Panc1 (cell line): Measurements from ENCODE around the gene KRTAP10-9. TPM values are rescaled to one million over a fixed set of nuclear protein-coding genes. Genes with fewer than 3 reads are reported as not detected.

ENCODE experiments used
- ATAC-seq: fragments of 200-7000 bp; cut with Tn5 transposase; 2 replicates; pipeline ENCODE4 v1.9.1; 2020; ENCODE audit warnings: mild to moderate bottlenecking, moderate library complexity
- BruUV-seq: library from RNA; stranded (reverse); fragments of 400-500 nt; replicated peaks from 2 replicates; lab custom pipeline; 2021; lab: Mats Ljungman, UMichigan
- CTCF ChIA-PET: fragments of 300-600 bp; sonication (Branson Sonifier 250); formaldehyde crosslinking; loops from one replicate; lab custom pipeline; 2022; ENCODE audit warnings: antibody characterized with exemption; lab: Charles Lee
- POLR2A ChIA-PET: fragments of 300-600 bp; sonication (Branson Sonifier 250); formaldehyde crosslinking; loops from one replicate; lab custom pipeline; 2022; ENCODE audit warnings: antibody characterized with exemption; lab: Charles Lee
- DNase-seq: peaks from one replicate; pipeline ENCODE4 v3.0.0-alpha.2; 2010; ENCODE audit warnings: low read depth, low spot score
- H3K27ac ChIP-seq: 2 replicates; pipeline ENCODE4 v1.5.1; 2011; ENCODE audit warnings: mild to moderate bottlenecking, low read length, inconsistent platforms
- H3K27me3 ChIP-seq: fragments of 200-500 bp; sonication (Bioruptor generic); 2 replicates; pipeline ENCODE4 v1.6.0; 2014; ENCODE audit warnings: low read length, inconsistent platforms; ENCODE audit not compliant: control insufficient read depth, insufficient read depth
- H3K36me3 ChIP-seq: fragments of 200-500 bp; sonication (Bioruptor generic); 2 replicates; pipeline ENCODE4 v1.5.1; 2014; ENCODE audit warnings: inconsistent platforms, mild to moderate bottlenecking, low read length, moderate library complexity; ENCODE audit not compliant: control insufficient read depth, insufficient read depth
- H3K4me1 ChIP-seq: 2 replicates; pipeline ENCODE4 v1.5.1; 2011; ENCODE audit warnings: inconsistent platforms, mild to moderate bottlenecking, low read length, moderate library complexity; ENCODE audit not compliant: control insufficient read depth, insufficient read depth
- H3K4me3 ChIP-seq, 2 experiments: 2 replicates each; pipeline ENCODE4 v1.5.1; 2011 to 2012; ENCODE audit warnings: low read depth in 2 of 2, low read length in 2 of 2, mild to moderate bottlenecking in 2 of 2, inconsistent platforms in 1 of 2, moderate library complexity in 1 of 2
- H3K9me3 ChIP-seq: fragments of 200-500 bp; sonication (Bioruptor generic); 2 replicates; pipeline ENCODE4 v1.5.1; 2014; ENCODE audit warnings: low read depth, mild to moderate bottlenecking, inconsistent platforms, low read length, moderate library complexity; ENCODE audit not compliant: control insufficient read depth, insufficient read depth
- CTCF ChIP-seq: fragments of 450-650 bp; IDR thresholded peaks from 2 replicates; pipeline ENCODE4 v1.5.1; 2017; ENCODE audit warnings: mild to moderate bottlenecking
- POLR2AphosphoS5 ChIP-seq: IDR thresholded peaks from 2 replicates; pipeline ENCODE4 v1.6.1; 2012; ENCODE audit warnings: mild to moderate bottlenecking, low read depth, low read length, moderate library complexity
- SIN3A ChIP-seq: IDR thresholded peaks from 2 replicates; pipeline ENCODE4 v1.6.1; 2012; ENCODE audit warnings: low read depth, mild to moderate bottlenecking, low read length, moderate library complexity, borderline replicate concordance; ENCODE audit not compliant: insufficient read depth
- TCF7L2 ChIP-seq: IDR thresholded peaks from 2 replicates; pipeline ENCODE4 v1.6.1; 2011; ENCODE audit warnings: mild to moderate bottlenecking, low read depth, low read length, inconsistent platforms
- in situ Hi-C: cut with HindIII; loops from 2 replicates; pipeline ENCODE4 v1.10.0; 2016; ENCODE audit warnings: low sequenced_read_pairs, low pct_unique_long_range_greater_than_20kb
- intact Hi-C: fragments of 100-400 bp; cut with micrococcal nuclease; formaldehyde crosslinking; loops from one replicate; pipeline ENCODE4 v1.10.0; 2022; ENCODE audit not compliant: unreplicated experiment
- total RNA-seq: library from RNA; stranded (reverse); gene quantifications from one replicate; pipeline ENCODE4 v1.2.1, GENCODE V29; 2021; ENCODE audit not compliant: unreplicated experiment
- TF ChIP-seq, protein P1 (sequence below), 2 experiments: IDR thresholded peaks; 2 replicates each; pipeline ENCODE4 v1.6.1; 2011 to 2012; ENCODE audit warnings: low read depth in 2 of 2, control low read depth in 1 of 2, low read length in 1 of 2, mild to moderate bottlenecking in 1 of 2, moderate library complexity in 1 of 2; ENCODE audit not compliant: insufficient read depth in 1 of 2

The KRTAP10-9 gene
- total RNA-seq, 1 experiment from 2014 or later, result not detected

GRCh38 chr21:44649521-44650100, 22.7 kb downstream of the KRTAP10-9 start:
- POLR2A ChIA-PET, result no interaction called here
- BruUV-seq, result no TSS peak
- no peak overlapping the region for H3K27ac ChIP-seq
- H3K9me3 ChIP-seq, result no peaks in the 10 kb centered on the region
- H3K4me3 ChIP-seq, result no peak overlapping the region
- TF ChIP-seq SIN3A (no peak), TCF7L2 (no peak), CTCF (no peak), POLR2AphosphoS5 (no peak)
- TF ChIP-seq, protein P1, sequence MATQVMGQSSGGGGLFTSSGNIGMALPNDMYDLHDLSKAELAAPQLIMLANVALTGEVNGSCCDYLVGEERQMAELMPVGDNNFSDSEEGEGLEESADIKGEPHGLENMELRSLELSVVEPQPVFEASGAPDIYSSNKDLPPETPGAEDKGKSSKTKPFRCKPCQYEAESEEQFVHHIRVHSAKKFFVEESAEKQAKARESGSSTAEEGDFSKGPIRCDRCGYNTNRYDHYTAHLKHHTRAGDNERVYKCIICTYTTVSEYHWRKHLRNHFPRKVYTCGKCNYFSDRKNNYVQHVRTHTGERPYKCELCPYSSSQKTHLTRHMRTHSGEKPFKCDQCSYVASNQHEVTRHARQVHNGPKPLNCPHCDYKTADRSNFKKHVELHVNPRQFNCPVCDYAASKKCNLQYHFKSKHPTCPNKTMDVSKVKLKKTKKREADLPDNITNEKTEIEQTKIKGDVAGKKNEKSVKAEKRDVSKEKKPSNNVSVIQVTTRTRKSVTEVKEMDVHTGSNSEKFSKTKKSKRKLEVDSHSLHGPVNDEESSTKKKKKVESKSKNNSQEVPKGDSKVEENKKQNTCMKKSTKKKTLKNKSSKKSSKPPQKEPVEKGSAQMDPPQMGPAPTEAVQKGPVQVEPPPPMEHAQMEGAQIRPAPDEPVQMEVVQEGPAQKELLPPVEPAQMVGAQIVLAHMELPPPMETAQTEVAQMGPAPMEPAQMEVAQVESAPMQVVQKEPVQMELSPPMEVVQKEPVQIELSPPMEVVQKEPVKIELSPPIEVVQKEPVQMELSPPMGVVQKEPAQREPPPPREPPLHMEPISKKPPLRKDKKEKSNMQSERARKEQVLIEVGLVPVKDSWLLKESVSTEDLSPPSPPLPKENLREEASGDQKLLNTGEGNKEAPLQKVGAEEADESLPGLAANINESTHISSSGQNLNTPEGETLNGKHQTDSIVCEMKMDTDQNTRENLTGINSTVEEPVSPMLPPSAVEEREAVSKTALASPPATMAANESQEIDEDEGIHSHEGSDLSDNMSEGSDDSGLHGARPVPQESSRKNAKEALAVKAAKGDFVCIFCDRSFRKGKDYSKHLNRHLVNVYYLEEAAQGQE (IDR thresholded peaks at IDR 0.05; ENCODE audit: insufficient read depth in 1 of 2, low read depth in 2 of 2, low read length in 1 of 2), result no peak
- H3K27me3 ChIP-seq, result no peaks in the 10 kb centered on the region
- ATAC-seq (no peak), DNase-seq (no peak)
- CTCF ChIA-PET, result no interaction called here
- H3K36me3 ChIP-seq, result no peaks in the 10 kb centered on the region
- no peaks in the 10 kb centered on the region for H3K4me1 ChIP-seq
- in situ Hi-C loops, result no loop called here
- intact Hi-C loops, result no loop called here

DNA sequence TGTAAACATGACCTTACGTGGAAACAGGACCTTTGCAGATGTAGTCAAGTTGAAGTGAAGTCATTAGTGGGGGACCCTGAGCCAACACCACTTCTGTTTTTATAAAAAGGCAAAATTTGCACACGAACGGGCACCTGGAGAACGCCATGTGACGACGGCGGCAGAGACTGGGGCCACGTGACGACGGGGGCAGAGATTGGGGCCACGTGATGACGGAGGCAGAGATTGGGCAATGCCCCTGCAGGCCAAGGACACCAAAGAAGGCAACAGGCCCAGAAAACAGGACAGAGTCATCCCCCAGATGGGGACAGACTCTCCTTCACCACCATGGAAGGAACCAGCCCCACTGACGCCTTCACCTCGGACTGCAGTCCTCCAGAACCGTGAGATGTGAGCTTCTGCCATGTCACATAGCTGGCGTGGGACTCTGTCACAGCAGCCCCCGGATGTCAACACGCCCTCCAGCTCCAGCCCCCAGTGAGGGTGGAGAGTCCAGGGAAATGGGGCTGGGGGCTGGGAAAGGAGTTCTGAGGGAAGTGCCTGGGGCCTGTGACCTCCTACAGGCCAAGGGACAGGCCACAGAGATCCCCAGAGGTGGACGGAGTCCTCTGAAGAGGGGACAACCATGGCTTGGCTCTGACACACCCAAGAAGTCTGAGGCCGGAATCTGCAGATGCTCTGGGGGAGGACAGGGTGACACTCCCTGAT, 23.5 kb downstream of the KRTAP10-9 start:
- intact Hi-C loops, result no loop called here
- TF ChIP-seq TCF7L2 (no peak), SIN3A (no peak), CTCF (no peak), POLR2AphosphoS5 (no peak)
- TF ChIP-seq, protein P1 (IDR thresholded peaks at IDR 0.05; ENCODE audit: insufficient read depth in 1 of 2, low read depth in 2 of 2, low read length in 1 of 2), result no peak
- H3K4me3 ChIP-seq, result no peak overlapping the region
- POLR2A ChIA-PET, result no interaction called here
- CTCF ChIA-PET, result no interaction called here
- DNase-seq (no peak), ATAC-seq (no peak)
- H3K27ac ChIP-seq, result no peak overlapping the region
- no peaks in the 10 kb centered on the region for H3K27me3 ChIP-seq
- in situ Hi-C loops, result no loop called here
- H3K4me1 ChIP-seq, result no peaks in the 10 kb centered on the region
- no TSS peak for BruUV-seq
- H3K36me3 ChIP-seq, result no peaks in the 10 kb centered on the region
- no peaks in the 10 kb centered on the region for H3K9me3 ChIP-seq
